ENCODE data around the gene IL17D.
"Not testable (repeated sequence)": the region's sequence is repeated elsewhere in the genome, so short reads cannot be mapped to it uniquely, and the experiment has no call there.

Gene IL17D, protein sequence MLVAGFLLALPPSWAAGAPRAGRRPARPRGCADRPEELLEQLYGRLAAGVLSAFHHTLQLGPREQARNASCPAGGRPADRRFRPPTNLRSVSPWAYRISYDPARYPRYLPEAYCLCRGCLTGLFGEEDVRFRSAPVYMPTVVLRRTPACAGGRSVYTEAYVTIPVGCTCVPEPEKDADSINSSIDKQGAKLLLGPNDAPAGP

DNA sequence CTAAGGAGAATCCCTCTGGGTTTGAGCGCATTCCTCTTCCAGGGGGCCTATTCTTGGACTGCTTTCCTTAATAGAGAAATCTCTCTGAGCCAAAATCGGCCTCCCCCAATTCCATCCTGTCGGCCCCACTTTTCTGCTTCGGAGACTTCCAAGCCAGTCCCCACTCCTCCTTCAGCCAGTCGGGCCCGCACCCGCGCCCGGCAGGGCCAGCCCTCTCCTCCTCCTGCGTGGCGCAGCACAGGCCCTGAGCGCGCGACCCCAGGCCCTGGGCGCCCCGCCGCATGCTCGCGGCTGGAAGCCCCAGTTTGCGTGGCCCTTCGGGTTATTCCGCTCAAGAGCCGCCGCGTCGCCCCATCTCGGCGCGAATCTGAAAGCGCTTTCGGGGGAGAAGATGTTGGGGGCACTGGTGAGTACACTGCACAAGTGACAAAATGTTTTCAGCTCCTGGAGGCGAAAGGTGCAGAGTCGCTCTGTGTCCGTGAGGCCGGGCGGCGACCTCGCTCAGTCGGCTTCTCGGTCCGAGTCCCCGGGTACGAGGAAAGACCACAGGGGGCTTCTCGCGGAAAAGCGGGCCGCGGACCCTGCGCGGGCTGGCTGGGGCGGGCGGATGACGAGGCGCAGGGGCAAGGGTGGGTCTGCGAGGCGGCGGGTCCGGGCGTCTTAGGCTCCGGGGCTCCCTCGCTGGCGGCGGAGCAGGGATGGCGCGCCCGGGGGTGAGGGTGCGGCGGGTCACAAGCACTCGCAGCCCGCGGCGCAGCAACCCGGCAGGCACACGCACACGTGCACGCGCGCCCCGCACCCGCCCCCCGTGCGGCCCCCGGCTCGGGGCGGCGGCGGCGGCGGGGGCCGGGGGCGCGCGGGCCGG lies at the start of gene IL17D:
TSS of gene IL17D (plus strand) at position 785 of the 865 bp plus-strand sequence. CDS start 303 bp downstream, outside the sequence.
- no peak for DNase-seq

DNA sequence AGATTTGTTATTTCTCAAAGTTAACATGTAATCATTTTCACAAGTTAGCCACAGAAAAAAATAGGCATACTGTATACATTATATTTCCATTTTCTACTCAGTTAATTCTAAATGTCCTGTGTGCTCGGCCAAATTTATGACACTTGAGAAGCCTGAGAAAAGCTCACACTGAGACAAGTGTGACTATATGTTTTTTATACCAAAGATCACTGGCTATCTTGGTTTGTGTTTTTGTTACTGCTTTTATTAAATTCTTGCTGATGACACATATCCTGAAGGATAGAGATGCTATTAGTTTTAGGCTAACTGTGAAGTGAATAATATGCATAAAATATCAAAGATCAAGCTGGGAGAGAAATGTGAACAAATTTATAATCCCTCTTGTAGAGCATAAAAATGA lies 49.3 kb upstream of the IL17D start:
- no peak for DNase-seq

DNA sequence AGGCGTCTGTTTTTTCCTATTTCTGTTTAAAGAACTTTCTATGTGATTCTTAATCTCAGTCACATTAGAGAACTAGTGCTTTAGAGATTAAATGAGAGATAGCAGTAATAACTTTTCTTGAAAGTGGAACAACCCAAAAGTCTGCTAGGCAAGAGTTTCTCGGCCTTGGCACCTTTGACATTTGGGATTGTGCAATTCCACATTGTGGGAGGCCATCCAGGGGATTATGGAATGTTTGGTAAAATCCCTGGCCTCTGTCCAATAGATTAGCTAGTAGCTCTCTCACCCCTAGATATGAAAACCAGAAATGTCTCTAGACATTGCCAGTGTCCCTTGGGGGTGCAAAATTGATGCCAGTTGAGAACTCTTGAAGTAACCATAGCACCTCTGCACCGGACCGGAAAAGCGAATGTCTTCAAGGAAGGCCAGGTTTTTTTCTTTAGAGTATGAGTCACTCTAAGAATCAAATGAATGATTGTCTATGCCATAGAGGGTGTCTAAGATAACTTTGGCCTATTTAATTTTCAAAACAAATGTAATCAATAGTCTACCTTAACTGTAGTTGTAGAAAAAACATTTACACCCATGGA lies 45.0 kb upstream of the IL17D start:
- no peak for DNase-seq

DNA sequence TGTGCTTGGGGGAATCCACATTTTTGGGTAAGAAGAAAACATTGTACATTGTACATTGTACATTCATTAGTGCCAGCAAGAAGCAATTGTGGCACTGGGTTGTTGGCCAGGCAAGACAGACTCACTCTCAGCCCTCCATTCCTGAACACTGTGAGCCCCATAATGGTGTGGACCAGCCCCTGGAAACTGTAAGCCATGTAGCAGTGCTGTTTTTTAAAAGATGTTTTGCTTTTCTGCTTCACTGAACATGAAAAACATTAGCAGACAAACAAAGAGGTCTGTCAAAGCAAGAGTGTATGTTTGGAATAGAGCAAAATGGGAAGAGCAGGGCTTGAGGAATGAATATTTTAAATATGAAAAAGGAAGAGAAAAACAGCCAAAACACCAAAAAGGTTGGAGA lies 39.1 kb upstream of the IL17D start:
- DNase-seq, result no peak

DNA sequence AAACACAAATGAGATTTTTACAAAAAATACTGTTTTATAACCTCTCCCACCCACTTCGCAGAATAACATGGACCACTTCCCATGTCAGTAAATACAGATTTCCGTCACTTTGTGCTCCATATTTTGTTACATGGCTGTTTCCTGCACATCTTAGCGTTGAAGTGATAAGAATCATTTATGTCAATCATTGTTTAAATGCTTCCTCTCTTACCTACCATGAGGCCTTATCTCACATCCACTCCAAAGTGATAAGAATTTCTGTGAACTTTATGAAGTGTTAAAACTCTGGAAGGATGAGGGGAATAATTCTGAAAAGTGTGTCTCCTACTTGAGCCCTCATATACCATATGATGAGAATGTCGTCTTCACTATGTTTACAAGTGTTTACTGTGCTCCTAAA lies 36.6 kb upstream of the IL17D start:
- DNase-seq, result no peak

DNA sequence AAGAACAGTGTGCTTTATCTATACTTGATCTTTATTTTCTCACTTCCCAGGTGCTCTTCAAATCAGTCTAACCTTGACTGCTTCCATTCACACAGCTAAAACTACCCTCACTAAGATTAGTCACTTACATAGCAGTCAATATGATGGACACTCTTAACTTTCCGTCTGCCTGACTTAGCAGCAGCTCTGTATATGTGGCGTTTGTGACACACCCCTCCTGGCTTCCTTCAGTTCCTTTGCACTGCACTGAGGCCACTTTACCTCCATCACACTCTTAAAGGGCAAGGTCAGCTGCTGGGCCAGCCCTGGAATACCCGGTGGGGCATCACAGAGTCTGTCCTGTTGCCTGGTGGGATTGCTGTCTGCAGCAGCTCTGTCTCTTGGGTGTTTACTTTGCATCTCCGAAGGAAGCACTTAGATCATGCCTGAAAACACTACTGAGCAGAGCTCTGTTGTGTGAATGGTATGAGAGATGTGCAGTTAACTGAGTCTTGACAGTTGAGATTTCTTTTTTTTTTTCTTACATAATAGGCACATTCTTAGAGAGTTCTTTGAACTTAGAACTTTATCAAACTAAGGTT lies 35.6 kb upstream of the IL17D start:
- DNase-seq, result no peak

DNA sequence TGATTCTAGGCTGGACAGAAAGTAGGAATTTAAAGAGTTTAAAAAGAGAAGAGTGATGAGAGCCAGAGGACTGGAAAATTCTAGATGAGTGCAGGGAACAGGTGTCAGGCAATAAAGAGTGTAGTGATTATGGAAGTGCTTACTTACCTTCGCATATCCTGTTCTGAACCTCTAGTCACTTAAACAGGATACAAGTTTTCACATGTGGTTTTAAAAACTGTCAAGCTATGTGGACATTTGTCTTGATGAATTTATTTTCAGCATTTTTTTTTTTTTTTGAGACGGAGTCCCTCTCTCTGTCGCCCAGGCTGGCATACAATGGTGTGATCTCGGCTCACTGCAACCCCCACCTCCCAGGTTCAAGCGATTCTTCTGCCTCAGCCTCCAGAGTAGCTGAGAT lies 34.3 kb upstream of the IL17D start:
- no peak for DNase-seq

DNA sequence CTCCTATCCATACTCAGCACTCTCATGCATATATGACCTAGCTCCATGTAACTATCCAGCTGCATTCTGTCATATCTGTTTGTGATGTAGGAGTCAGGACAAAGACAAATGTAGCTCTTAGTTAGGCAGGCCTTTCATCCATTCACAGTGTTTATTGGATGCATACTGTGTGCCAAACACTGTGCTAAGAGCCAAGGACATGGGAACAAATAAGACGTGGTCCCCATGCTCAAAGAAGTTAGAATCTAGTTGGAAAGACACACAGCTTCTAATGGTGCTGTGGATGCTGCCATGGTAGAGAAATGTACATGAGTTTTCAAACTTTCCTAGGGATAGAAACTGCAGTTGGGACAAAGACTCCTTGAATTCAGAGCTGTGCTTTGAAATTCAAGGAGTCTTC lies 31.7 kb upstream of the IL17D start:
- no peak for DNase-seq

DNA sequence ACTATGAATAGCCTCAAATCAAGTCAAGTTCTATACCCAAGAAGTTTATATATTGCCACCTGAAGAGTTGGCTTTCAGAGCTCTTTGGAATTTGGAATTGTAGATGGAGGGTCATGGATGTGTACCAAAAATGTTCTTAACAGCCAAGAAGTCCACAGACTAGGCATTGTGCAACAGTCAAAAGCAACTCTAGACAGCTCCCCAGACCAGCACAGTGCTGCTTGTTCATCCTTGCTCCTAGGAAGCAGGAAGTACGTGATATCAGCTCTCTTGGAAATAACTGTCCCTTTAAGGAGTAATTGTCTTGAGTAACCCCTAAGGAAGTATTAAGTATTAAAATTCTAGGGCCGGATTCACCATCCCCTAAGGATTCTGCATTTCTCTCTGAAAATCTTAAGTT lies 30.7 kb upstream of the IL17D start:
- DNase-seq, result no peak

DNA sequence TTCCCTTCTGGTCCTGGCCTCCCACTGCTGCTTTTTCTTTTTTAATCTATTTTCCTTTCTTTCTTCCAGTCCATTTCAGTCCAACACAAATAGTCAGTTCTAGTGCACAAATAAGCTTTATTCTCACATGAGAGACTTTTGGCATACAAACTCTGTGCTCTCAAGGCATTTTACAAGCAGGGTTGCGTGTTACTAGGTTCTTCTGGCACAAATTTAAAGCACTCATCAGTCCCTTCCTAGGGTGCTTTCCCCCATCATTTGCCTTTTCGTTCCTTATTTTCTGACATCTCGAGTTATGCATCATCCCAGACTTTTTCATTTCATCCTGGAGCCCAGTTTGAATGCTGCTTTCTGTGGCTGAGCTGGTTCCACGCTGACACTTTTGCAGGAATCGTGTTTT lies 29.8 kb upstream of the IL17D start:
- DNase-seq, result no peak

DNA sequence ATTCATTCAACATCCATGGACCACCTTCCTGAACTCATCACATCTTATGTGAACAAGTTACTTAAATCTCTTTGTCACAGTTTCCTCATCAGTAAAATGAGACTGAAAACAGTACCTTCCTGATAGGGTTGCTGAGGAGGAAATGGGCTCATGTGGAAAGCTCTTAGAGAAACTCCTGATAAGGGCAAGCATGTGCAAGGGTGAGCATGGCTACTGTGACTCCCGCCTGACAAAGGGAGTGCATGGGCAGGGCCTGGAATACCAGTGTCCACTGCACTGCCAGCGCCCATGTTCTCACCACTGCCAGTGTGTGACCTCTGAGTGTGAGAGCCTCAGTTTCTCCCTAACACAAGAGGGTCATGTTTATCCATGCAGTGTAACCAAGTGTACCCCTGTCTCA lies 27.3 kb upstream of the IL17D start:
- DNase-seq, result no peak

DNA sequence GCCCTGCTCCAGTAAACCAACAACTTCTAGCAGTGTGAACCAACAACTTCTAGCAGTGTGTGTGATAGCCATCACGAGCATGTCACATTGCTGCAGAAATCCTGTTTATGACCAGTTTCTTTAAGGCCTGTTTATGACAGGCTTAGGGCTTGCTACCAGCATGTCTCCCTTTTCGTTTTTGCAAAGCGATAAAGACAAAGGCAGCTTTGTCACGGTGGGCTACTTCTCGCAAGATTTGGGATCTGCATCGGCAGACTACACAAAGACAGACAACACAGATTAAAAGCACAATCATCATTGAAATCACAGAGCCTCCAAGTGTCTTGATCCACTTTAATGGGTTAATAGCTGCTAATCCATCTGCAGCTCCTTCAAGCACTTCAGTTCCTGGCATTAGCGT lies 24.9 kb upstream of the IL17D start:
- not testable (repeated sequence) for DNase-seq

DNA sequence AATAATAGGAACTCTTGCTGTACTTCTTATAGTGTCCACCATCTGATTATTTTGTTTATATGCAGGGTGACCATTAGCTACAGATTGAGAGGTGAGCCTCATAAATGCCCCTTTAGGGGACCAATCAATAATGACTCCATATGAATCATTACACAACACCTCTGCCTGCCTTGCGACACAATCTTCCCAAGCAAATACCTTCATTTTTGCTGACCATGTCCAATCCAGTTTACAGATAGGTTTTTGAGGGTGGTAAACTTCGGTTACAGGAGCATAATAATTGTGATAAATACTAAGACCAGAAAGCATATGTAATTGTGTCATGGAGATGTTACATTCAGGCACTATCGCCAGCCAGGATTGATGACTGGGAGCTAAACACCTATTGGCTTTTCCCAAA lies 23.6 kb upstream of the IL17D start:
- DNase-seq, result no peak

DNA sequence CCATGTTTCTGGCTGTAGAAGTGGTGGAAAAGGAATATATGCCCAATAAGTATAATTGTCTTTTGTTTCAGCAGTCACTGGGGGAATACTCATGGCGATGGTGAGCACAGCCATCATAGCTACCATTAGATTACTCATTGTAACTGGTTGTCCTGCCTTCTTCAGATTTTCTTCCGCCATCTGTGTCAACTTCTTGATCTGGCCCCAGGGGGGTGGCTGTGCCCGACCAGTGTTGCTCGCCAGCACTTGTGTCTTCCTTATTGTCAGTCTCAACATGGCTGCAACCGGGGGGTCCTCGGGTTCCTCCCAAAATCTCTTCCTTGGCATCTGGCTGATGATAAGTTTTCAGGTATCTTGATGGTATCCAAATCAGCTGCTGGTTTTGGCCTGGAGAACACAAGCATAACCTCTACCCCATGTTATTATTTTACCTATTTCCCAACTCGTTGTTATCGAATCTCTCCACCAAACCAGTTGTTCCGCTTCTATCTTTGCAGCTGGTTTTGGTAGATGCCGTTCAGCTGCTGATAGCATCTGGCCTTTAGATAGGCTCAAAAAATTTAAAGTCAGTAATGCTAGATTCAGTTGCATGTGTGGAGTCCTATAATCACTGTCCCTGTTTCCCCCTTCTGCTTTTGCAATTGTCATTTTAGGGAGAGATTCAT lies 23.0 kb upstream of the IL17D start:
- no peak for DNase-seq

DNA sequence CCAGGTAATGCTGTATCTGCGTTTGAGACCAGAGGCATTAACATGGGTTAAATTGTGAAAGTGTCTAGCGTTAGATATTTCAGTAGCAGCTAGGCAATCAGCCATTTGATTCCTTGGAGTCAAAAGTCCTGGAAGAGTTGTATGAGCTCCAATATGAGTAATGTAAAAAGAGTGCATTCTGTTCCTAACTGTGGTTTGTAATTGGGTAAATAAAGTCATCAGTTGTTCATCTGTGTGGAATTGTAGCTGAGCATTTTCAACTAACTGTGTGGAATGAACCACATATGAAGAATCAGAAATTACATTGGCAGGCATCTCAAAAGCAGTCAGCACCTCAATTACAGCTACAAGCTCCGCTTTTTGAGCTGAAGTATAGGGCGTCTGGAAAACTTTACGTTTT lies 22.0 kb upstream of the IL17D start:
- not testable (repeated sequence) for DNase-seq

DNA sequence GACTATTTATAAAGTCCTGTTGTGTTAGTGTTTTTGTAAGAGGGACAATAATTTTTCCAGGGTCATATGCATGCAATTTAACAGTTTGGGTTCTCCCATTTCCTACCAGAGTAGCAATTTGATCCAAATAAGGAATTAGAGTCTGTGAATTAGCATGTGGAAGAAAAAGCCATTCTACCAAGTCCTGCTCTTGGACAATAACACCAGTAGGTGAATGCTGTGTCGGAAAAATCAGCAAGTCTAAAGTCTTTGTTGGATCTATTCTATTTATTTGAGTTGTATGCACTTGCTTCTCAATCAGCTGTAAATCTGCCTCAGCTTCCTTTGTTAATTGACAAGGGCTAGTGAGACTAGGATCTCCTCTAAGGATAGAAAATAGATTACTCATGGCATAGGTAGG lies 21.4 kb upstream of the IL17D start:
- DNase-seq, result no peak

DNA sequence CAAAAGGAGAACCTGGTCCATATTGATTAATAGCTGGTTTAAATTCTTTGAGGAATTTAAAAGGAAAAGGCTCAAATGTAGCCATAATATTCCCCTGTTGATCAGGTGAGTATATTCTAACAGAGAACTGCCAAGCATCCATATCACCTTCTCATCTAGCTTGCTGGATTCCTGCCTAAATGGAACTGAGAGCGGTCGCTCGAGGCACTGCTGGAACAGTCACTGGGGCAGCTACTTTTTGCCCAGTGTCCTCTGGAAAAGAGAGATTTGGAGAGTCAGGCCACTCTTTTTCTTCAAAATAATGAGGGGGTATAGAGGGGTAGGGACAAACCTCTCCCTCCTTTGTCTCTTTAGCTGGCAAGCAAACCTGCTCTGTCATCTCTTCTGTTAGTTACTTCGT lies 19.5 kb upstream of the IL17D start:
- DNase-seq, result no peak

DNA sequence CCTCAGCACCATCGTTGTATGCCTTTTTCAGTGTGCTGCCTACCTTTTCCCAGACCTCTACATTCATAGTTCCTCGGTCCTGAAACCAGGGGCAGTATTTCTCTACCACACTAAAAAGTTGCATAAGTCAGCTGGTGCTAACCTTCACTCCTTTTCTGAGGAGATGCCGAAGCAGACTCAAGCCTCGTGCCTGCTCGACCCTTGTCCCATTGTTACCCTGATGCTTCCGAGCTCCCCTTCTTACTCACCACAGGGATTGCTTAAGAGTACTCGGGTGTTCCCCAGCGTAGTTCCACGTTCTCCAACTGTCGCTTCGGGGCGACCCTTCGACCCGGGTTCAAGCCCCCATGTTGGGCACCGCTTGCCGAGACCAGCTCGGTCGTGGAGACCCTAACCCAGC lies 19.0 kb upstream of the IL17D start:
- no peak for DNase-seq

DNA sequence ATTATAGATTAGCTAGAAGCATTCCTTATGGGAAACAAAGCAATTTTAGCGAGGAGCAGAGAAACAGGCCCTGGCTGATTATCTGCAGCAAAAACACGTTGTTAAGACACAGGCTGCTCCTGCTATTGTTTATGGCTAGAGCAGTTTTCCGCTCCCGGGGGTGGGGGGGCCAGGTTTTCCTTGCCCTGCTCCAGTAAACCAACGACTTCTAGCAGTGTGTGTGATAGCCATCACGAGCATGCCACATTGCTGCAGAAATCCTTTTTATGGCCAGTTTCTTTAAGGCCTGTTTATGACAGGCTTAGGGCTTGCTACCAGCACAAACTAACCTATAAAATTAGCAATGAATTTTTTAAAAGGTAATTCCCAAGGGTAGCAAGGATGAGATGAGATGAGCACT lies 18.4 kb upstream of the IL17D start:
- DNase-seq, result no peak

DNA sequence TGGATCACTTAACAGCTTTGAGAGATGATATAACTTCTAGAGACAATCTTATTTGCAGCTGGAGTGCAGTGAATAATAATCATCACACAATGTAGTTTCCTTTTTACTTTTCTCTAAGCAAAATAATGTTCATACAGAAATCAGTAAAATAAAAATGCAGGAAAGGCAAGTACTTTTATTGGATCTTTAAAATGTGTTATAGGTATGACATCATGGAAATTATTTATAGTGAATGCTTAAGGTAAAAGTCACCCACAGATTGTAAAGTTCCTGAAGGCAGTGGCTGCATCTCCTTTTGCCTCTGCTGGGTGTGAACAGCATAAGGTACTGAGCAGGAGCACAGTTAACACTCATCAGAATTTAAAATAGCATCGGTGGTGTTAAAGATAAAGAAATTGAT lies 17.3 kb upstream of the IL17D start:
- DNase-seq, result no peak

DNA sequence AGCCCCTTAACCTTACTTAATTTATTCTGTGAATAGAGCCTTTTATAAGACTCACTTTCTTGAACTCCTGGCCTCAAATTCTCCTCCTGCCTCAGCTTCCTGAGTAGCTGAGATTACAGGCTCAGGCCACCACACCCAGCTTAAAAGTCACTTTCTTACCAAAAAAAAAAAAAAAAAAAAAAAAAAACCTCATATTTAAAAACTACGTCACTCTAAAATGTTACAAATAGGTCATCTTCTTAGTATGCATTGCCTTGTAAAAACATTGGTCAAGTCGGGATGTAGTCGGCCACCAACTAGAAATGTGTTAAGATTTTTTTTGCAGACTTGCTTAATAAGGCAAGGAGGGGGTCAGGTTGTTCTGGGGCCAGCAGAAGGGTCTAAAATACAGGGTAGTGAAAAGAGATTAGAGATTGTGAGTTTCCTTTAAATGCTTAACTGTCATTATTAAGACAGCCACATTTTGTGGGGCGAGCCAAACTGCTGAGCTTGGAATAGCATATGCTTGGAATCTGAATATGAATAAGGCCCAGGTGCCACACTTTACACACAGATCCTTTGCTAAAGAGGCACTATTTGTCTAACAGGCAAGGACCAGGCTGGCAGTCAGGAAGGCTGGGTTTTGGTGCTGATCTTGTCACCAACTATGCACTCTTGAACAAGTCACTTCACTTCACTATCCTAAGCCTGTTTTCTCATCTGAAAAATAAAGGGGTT lies 16.5 kb upstream of the IL17D start:
- DNase-seq, result no peak

DNA sequence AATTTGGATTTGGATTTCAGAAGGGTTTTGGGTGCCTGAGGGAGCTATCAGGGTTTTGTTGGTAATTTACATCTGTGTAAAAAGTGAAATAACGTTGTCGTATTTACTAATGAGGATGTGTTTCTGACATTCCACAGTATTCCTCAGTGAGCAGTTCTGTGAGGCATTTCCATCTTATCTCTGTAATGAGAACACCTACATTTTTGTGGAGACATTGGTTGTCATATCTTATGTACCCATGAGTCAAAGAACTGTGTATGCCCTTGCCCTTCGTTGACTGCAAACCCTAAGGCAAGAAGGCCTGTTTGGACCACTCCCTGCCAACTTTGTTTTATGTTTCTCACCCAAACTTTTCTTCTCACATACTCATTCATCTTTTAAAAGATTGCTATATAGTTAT lies 14.2 kb upstream of the IL17D start:
- no peak for DNase-seq

DNA sequence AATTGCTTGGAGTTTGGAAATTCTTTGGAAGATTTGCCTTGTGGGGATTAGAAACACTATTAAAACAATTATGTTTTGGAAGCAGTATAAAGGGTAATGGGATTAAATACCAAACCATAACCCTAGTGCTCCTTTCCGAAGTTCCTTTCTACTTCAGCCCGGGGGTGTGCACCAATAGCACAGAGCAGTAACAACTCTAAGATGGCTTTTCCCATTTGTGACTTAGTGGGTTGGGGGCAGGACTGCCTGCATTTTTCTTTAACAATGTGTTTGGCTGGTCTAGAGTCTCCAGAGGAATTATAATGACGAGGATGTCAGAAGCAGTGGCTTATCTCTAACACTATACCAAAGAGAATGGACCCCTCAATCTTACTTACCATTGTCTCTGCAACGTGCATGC lies 11.9 kb upstream of the IL17D start:
- DNase-seq, result no peak

All from kidney glomerular epithelial cell (primary cell).